Neural cell (in vitro differentiated cells): Measurements from ENCODE around the gene RANBP10. TPM values are rescaled to one million over a fixed set of nuclear protein-coding genes. Genes with fewer than 3 reads are reported as not detected.

Experiments used
- H2AFZ ChIP-seq: fragments of 200-600, 300-800 bp; sonication (generic), shearing (Covaris generic); 2 replicates; pipeline ENCODE4 v1.6.0; 2014; ENCODE audit warnings: low read depth, mild to moderate bottlenecking, antibody characterized with exemption, low read length, moderate library complexity
- H3F3A ChIP-seq: fragments of 200-600 bp; shearing (Covaris generic); 2 replicates; pipeline ENCODE4 v1.6.1; 2016; ENCODE audit warnings: mild to moderate bottlenecking, moderate library complexity, mixed read lengths, antibody characterized with exemption, low read length; ENCODE audit not compliant: insufficient read depth, poor library complexity, severe bottlenecking
- H3K27ac ChIP-seq: fragments of 200-600, 300-800 bp; sonication (generic), shearing (Covaris generic); 2 replicates; pipeline ENCODE4 v1.5.1; 2014; ENCODE audit warnings: mild to moderate bottlenecking, low read length, moderate library complexity
- H3K27me3 ChIP-seq: fragments of 300-800, 200-600 bp; sonication (generic), shearing (Covaris generic); 2 replicates; pipeline ENCODE4 v1.6.0; 2014; ENCODE audit warnings: mild to moderate bottlenecking, low read depth, low read length, moderate library complexity; ENCODE audit not compliant: insufficient read depth
- H3K36me3 ChIP-seq: fragments of 300-800, 200-600 bp; sonication (generic), shearing (Covaris generic); 2 replicates; pipeline ENCODE4 v1.5.1; 2014; ENCODE audit warnings: mild to moderate bottlenecking, antibody characterized with exemption, low read length, moderate library complexity; ENCODE audit not compliant: insufficient read depth
- H3K4me2 ChIP-seq: fragments of 300-800, 200-600 bp; sonication (generic), shearing (Covaris generic); 2 replicates; pipeline ENCODE4 v1.6.0; 2014; ENCODE audit warnings: mild to moderate bottlenecking, low read length
- H3K4me3 ChIP-seq: fragments of 300-800, 200-600 bp; sonication (generic), shearing (Covaris generic); 2 replicates; pipeline ENCODE4 v1.5.1; 2014; ENCODE audit warnings: mild to moderate bottlenecking, low read length, moderate library complexity
- H3K79me2 ChIP-seq: fragments of 200-600 bp; shearing (Covaris generic); replicated peaks from 2 replicates; pipeline ENCODE4 v1.6.0; 2014; ENCODE audit warnings: mild to moderate bottlenecking, low read length, moderate library complexity; ENCODE audit not compliant: insufficient read depth
- H3K9ac ChIP-seq: fragments of 300-800, 200-600 bp; sonication (generic), shearing (Covaris generic); 2 replicates; pipeline ENCODE4 v1.6.1; 2016; ENCODE audit warnings: mild to moderate bottlenecking, low read length, mixed read lengths
- H3K9me2 ChIP-seq: fragments of 200-600 bp; shearing (Covaris generic); 2 replicates; pipeline ENCODE4 v1.6.1; 2016; ENCODE audit warnings: mild to moderate bottlenecking, low read length, mixed read lengths; ENCODE audit not compliant: insufficient read depth
- H3K9me3 ChIP-seq: fragments of 200-600, 300-800 bp; sonication (generic), shearing (Covaris generic); 2 replicates; pipeline ENCODE4 v1.6.1; 2016; ENCODE audit warnings: mild to moderate bottlenecking, mixed run types, low read length, moderate library complexity, mixed read lengths
- H4K20me1 ChIP-seq: fragments of 200-600 bp; shearing (Covaris generic); 2 replicates; pipeline ENCODE4 v1.6.1; 2016; ENCODE audit warnings: mild to moderate bottlenecking, mixed run types; ENCODE audit not compliant: insufficient read depth
- CTCF ChIP-seq: fragments of 450-650 bp; IDR thresholded peaks from 2 replicates; pipeline ENCODE4 v1.5.1; 2014; ENCODE audit warnings: antibody characterized with exemption, mild to moderate bottlenecking, moderate library complexity; ENCODE audit not compliant: poor library complexity, severe bottlenecking
- EP300 ChIP-seq: fragments of 450-650 bp; conservative IDR thresholded peaks from 2 replicates; pipeline ENCODE4 v1.6.1; 2014; ENCODE audit warnings: antibody characterized with exemption, mild to moderate bottlenecking, moderate library complexity; ENCODE audit not compliant: poor library complexity, severe bottlenecking
- EZH2 ChIP-seq: fragments of 200-600, 300-800 bp; shearing (Covaris generic), sonication (generic); IDR thresholded peaks from 2 replicates; pipeline ENCODE4 v1.6.1; 2014; ENCODE audit warnings: antibody characterized with exemption, low read length, borderline replicate concordance, mild to moderate bottlenecking; ENCODE audit not compliant: insufficient read depth, poor library complexity, severe bottlenecking
- MXI1 ChIP-seq: fragments of 450-650 bp; conservative IDR thresholded peaks from 2 replicates; pipeline ENCODE4 v1.6.1; 2014; ENCODE audit warnings: antibody characterized with exemption, mild to moderate bottlenecking; ENCODE audit not compliant: poor library complexity, severe bottlenecking
- POLR2AphosphoS5 ChIP-seq: IDR thresholded peaks from 2 replicates; pipeline ENCODE4 v1.6.1; 2012
- RAD21 ChIP-seq: fragments of 450-650 bp; conservative IDR thresholded peaks from 2 replicates; pipeline ENCODE4 v1.6.1; 2014; ENCODE audit warnings: antibody characterized with exemption, mild to moderate bottlenecking, moderate library complexity
- REST ChIP-seq: IDR thresholded peaks from 2 replicates; pipeline ENCODE4 v1.6.1; 2012; ENCODE audit warnings: borderline replicate concordance
- SMC3 ChIP-seq: fragments of 450-650 bp; conservative IDR thresholded peaks from 2 replicates; pipeline ENCODE4 v1.6.1; 2014; ENCODE audit warnings: antibody characterized with exemption, mild to moderate bottlenecking, moderate library complexity; ENCODE audit not compliant: poor library complexity
- TAF1 ChIP-seq: IDR thresholded peaks from 2 replicates; pipeline ENCODE4 v1.6.1; 2012; ENCODE audit warnings: low read depth
- polyA plus RNA-seq: library from polyadenylated mRNA; depleted of rRNA; stranded (reverse); fragments of >200 nt; gene quantifications from 2 replicates; pipeline ENCODE4 v1.2.3, GENCODE V29; 2014

RANBP10 gene
- polyA plus RNA-seq, 1 donor from 2014 or later, result 10.9 TPM

GRCh38 chr16:67677712-67678111 is 128.6 kb downstream of the RANBP10 start (continued):
- no peak for TF ChIP-seq POLR2AphosphoS5
- no peak for TF ChIP-seq SMC3
- no peak for TF ChIP-seq EP300

GRCh38 chr16:67676939-67677338 is 129.4 kb downstream of the RANBP10 start:
- Histone ChIP-seq H3K27ac (no peak overlapping the region), H3K9me3 (no peaks in the 10 kb centered on the region), H3K9ac (no peak overlapping the region), H3K36me3 (no peaks in the 10 kb centered on the region), H3K4me2 (no peak overlapping the region), H3F3A (no peaks in the 10 kb centered on the region), H3K9me2 (no peaks in the 10 kb centered on the region), H3K79me2 (no peaks in the 10 kb centered on the region), H3K4me3 (no peak overlapping the region), H4K20me1 (no peaks in the 10 kb centered on the region), H2AFZ (no peak overlapping the region), H3K27me3 (no peaks in the 10 kb centered on the region)
- TF ChIP-seq CTCF, result no peak
- TF ChIP-seq EZH2, result no peak
- no peak for TF ChIP-seq EP300
- no peak for TF ChIP-seq TAF1
- TF ChIP-seq MXI1, result no peak
- TF ChIP-seq RAD21, result no peak
- no peak for TF ChIP-seq POLR2AphosphoS5
- TF ChIP-seq SMC3, result no peak
- no peak for TF ChIP-seq REST

GRCh38 chr16:67676516-67676915 is 129.8 kb downstream of the RANBP10 start:
- H4K20me1 ChIP-seq, result no peaks in the 10 kb centered on the region
- TF ChIP-seq TAF1, result no peak
- no peak overlapping the region for H3K4me2 ChIP-seq
- no peaks in the 10 kb centered on the region for H3K36me3 ChIP-seq
- no peaks in the 10 kb centered on the region for H3K9me2 ChIP-seq
- no peak overlapping the region for H2AFZ ChIP-seq
- H3K9me3 ChIP-seq, result no peaks in the 10 kb centered on the region
- H3F3A ChIP-seq, result no peaks in the 10 kb centered on the region
- no peaks in the 10 kb centered on the region for H3K79me2 ChIP-seq
- H3K27me3 ChIP-seq, result no peaks in the 10 kb centered on the region
- H3K27ac ChIP-seq, result no peak overlapping the region
- no peak overlapping the region for H3K9ac ChIP-seq
- H3K4me3 ChIP-seq, result no peak overlapping the region
